UCSD-AML1 (cell line): ENCODE data around the gene C20orf144.
A peak's percentile ranks its signal among the peaks of the same experiment; 100 is the strongest.

Experiments used
- DNase-seq: peaks from one replicate; lab custom pipeline; 2025; ENCODE audit not compliant: unreplicated experiment; lab: John Stamatoyannopoulos, UW

C20orf144 gene

DNA sequence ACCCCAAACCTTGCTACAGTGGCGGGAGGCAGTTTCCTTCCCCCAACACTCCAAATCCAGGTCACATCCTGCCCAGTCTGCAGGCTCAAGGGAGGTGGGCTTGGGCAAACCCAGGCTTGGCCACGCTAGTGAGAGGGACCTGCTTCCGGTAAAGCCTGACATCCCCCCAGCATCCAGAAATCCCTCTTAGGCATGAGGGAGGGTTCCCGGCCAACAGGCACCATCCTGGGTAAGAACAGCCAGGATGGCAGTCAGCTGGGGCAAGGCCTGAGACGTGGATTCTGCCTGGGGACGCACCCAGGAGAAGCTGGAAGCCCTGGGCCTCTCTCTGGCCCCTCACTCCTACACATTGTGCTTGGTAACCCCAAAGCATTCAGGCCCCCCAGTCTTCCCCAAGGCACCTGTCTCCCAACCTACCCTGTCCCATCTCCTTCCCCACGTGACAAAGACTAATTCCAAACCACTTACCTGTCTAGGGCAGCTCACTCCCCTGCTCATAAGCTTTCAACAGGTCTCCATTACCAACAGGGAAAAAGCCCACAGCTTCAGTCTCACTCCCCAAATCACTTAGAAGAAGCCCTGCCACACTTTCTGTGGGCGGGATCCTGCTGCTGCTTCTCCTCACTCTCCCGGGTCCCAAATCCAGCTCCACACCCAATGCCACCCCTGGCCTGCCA is 2.1 kb downstream of the C20orf144 start:
- DNase-seq, result no peak

DNA sequence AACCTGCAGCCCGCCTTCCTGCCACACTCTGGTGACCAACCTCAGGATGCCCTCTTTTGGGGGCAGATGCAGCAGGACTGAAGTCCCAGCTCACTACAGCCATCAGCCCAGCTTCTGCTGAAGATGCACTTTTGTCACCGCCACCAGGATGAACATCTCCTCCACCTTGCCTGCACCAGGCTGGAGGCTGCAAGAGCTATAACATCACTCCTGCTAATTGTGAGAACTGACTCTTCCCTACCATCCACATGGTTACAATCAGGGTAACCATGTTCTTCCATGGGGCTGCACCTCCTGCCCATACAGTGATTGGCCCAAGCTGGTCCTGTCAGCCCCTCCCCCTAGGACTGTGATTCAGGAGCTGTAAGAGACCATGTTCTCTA is 2.6 kb downstream of the C20orf144 start:
- no peak for DNase-seq

DNA sequence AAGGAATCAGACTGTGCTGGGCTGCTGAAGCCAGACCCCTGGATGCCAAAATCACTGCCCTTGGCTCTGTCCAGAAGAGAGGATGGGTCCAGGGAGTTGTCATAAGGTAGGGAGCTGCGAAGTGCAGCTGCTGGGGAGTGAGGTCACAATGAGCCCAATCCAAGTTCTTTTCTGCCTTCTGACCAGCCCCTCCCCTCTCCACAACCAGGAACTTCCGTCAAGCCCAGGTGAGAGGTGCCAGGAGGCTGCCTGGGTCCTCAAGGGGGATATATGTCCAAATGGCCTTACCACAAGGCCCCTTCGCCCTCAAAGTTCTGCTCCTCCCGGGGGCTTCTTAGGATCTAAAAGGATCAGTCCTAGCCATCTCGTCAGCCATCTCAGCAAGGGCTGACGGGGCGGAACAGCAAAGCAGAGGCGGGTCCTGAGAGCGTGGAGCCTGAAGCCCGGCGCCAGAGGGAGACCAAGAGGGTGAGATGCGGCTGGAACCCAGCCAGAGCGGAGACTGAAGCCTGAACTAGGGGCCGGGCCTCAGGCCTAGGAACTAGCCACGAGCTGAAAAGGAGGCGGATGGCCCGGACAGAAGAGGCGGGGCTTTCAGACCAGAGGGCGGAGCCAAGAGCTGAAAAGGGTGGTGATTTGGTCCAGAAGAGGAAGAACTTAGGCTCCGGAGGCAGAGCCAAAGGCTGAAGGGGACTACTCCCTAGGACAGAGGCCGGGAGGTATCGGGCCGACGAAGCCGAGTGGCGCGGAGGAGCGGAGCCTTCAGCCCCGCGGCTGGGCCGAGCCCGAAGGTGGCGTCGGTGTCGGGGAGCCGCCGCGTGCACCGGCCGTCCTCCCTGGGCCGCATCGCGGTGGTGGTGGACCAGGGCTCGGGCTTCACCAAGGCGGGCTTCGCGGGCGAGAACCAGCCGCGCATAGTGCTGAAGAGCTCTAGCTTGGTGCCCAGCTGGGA is 4.4 kb downstream of the C20orf144 start, which contains the start of gene ACTL10:
TSS of gene ACTL10 (plus strand) at position 651 of the 952 bp plus-strand sequence. CDS start 555 bp downstream, outside the sequence.
- peak; percentile 98 for DNase-seq

DNA sequence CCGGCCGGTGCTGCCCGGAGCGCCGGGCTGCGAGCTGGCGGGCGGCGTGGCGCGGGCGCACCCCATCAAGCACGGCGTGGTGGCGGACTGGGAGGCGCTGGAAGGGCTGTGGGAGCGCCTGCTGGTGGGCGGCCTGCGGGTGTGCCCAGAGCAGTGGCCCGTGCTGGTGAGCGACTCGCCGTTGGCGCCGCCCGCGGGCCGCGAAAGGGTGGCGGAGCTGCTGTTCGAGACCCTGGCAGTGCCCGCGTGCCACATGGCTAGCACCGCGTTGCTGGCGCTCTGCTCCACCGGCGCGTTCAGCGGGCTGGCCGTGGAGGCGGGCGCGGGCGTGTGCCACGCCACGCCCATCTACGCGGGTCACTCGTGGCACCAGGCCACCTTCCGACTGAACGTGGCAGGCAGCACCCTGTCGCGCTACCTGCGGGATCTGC is 5.1 kb downstream of the C20orf144 start:
- peak; percentile 67 for DNase-seq

DNA sequence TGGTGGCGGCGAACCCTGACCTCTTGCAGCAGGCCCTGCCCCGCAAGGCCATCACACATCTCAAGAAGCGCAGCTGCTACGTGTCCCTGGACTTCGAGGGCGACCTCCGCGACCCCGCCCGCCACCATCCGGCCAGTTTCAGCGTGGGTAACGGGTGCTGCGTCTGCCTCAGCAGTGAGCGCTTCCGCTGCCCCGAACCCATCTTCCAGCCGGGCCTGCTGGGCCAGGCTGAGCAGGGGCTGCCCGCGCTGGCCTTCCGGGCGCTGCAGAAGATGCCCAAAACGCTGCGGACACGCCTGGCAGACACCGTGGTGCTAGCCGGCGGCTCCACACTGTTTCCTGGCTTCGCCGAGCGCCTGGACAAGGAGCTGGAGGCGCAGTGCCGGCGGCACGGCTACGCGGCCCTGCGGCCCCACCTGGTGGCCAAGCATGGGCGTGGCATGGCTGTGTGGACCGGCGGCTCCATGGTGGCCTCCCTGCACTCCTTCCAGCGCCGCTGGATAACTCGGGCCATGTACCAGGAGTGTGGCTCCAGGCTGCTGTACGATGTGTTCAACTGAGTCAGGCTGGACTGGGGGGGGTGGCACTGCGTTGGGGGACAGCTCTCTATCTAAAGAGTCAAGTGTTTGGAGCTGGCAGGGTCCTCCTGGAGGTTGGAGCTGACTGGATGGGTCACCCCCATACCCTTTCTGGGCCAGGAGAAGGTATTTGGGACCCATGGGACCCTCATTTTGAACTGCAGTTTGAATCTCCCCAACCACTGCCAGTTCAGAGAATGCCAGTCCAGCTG is 5.7 kb downstream of the C20orf144 start:
- peak; percentile 84 for DNase-seq

DNA sequence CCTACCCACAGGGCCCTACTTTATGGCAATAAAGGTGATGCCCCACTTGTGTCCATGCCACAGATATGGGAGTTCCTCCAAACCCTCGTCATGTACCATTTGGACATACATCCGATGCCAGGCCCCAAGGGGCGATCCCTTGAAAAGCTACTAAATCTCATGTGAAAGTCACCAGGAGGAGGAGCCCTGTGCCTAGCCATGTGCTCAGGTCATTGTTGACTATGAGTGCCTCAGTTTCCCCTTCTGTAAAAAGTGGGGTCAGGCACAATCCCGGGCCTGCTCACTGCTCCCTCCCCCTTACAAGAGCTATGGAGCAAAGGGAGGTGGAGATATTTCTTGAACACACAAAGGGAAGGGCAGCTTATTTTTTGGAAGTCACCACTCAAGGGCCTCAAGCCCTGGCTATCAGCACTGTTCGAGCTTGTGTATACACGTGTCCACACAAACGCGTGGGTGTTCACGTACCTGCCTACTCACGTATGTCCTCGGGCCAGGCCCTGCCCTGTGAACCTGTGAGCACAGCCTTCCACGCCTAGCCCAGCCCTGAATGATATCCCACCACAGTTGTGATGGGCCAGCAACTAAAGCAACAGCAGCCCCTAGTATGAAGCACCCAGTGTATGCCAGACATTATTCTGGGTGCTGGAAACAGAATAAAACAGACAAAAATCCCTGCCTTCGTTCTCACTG is 6.5 kb downstream of the C20orf144 start:
- no peak for DNase-seq

DNA sequence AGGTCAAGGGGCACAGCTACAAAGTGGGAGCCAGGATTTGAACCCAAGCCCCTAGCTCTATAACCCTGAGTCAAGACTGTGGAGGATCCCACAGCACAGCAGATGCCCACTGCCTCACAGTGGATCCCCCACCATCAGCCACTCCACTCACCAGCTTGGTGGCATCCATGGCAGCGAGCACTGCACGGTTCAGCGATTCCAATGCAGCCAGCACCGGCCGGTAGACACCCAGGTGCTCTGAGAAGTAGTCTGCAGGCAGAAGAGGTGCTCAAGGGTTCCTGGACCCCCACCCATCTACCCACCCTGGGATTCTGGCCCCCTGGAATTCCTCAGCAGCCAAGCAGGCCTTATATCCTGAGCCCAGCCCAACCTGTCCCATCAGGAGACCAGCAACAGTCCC is 7.1 kb downstream of the C20orf144 start:
- no peak for DNase-seq

DNA sequence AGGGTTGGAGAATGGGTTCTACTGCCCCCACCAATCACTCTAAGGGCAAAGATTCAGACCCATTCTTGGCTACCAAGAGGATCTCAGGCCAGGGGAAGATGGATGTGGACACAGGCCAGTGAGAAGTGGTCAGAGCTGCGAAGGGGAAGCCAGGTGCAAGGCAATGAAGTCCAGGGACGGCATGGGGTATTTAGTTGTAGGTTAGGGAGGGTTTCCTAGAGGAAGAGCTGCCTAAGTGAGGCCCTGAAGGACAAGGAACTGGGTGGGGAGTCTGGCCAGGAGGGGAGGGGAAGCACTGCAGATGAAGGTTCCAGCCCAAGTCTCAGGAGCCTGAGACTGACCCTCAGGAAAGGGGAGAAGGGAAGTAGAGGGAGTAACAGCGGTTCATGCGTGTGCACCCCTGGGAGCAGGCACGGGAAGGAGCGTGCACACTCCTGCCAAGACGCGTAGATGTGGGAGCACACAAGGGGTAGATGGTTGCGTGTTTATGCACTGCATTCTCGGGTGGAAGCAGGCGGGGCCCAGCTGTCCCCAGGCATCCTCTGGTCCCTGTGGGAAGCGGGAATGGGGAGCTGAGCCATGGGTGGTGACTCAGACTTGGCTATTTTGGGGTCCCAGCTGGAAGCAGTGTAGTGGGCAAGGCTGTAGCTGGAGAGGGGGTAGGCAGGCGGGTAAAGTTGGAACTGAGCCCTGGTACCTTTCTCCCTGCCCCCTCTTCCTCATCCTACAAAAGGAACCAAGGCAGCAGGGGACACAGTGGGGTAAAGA is 7.9 kb downstream of the C20orf144 start:
- no peak for DNase-seq

DNA sequence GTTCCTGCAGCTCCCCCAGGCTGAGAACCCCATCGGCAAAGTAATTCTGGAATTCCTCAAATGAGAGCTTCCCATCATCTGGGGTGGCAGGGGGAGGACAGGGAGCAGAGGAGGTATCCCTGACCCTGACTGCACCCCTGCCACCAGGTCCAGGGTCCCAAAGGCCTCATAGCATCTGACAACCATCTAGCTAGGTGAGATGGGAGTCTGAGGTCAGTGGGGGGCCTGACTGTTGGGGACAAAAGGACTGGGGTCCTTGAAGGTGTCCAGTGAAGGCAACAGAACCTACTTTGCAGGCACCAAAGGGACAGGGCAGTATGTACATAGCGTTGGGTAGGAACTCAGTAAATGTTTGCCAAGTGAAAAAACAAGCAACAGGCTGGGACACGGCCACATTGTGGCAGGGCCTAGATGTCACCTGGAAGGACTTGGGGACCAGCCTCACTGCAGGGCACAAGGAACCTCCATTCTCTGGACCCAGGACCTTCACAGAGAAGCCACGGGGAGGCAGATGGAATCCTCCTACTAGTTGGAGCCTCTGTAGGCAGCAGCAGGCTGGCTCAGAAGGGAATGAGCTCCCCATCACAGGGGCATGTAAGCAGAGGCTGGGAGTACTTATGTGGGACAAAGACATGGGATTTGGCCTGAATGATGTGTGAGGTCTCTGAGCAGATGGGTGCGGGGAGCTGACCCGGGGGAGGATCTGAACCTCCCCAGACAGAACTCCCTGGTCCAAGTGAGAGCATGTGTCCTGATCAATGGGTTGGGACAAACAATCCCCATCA is 8.8 kb downstream of the C20orf144 start:
- no peak for DNase-seq

DNA sequence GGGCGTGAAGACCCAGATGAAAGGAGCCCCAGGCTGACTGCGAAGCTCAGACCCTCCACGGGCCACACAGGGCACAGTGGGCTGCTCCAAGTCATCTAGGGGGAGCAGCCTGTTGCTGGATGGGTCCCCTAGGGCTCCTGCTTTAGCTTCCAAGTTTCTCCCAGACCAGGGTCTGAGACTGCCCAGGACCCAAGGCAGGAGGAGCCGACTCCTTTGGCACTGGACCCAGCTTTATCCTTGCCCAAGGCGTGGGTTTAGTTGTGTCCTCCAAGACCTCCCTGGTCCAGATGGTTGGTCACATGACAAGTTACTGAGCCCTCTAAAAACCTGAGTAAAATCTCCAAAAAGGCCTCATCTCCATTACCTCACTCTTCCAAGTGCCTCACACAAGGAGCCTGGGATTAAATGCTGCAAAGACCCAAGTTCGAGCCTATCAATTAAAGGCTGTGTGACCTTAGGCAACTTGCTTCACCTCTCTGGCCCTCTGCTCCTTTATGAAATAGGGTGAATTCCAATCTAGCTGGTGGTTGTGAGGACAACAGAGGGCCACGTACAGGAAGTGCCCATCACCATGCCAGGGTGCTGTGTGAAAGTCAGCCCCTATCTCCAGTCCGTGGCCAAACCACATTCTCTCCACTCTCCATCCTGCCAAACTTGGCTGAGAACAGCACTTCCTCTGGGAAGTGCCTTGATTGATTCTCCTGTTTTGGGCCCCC is 9.6 kb downstream of the C20orf144 start:
- DNase-seq, result no peak

DNA sequence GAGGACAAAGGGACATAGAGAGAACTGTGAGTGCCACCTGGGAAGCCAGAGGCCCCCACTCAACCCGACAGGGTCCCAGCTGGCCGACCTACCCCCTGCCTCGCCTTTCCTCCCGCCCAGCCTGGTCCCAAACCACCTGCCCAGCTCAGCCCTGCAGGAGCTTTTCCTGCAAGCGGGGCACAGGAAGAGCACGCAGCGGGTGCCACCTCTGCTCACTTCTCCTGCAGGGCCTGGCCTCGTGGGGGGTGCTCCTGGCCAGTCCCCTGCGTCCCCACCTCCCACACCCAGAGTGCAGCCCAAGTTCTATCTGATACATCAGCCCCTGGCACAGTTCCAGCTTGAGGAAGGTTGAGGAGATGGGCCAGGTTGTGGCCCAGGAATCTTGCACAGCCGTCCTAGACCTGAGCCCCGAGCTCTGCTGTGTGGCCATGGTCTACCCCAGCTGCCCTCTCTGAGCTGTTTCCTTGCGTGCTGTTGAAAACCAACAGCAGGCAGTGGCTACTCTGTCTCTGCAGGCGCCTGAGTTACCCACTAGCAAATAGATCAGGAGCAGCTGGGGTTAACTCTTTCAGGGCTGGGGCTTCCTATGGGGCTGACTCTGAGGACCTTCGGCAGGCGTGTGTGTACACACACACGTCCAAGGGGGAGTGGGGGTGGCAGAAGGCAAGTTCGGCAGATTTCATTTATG is 10.4 kb downstream of the C20orf144 start:
- DNase-seq, result no peak

DNA sequence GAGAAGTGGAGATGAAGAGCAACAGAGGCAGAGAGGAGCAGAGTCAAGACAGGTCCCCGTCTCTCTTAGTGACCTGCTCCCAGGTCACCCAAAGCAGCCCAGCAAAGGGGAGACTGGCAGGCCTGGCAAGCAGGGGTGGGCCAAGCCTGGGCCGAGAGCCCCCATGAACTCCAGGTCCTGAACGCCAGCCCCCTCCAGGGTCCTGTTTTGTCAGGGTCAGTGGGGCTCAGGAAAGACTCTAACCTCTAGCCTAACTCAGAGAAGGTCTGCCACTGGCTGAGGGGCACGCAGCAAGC is 10.9 kb downstream of the C20orf144 start:
- no peak for DNase-seq

DNA sequence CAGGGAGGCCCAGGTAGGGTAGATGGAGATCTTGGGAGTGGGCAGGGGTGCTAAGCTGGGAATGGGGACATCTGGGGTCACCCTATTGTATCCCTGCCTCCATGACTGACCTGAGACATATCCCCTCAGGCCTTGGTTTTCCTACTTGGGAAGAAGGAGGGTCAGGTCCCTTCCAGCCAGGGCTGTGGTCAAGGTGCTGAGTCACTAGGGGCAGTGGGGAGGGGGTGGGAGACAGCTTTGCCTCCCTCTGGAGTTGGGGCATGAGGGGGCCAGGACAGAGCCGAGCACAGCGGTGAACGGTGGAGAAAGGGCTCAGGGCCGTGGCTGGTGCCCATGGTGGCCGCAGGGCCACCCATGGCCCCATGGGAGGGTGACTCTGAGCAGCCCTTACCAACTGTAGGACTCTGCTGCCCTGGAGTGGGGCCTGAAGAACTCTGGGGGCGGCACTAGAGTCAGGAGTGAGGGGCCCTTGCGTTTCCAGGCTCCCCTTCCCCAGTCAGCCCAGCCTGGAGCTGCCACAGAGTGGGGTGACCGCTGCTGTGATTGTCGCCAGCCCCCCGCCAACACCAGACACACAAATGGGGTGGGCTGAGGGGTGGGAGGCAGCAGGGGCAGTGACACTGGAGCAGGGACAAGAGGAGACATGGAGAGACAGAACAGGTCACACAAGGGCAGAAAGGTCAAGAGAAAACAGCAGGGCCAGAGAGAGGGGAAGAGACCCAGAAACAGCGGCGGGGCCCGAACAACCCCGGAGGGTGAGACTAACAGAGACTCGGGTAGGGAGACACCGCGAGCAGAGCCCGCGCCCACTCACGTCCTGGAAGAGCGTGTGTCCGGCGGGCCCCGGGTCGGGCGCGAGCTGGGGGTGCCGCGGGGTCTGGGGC is 11.5 kb downstream of the C20orf144 start:
- no peak for DNase-seq

DNA sequence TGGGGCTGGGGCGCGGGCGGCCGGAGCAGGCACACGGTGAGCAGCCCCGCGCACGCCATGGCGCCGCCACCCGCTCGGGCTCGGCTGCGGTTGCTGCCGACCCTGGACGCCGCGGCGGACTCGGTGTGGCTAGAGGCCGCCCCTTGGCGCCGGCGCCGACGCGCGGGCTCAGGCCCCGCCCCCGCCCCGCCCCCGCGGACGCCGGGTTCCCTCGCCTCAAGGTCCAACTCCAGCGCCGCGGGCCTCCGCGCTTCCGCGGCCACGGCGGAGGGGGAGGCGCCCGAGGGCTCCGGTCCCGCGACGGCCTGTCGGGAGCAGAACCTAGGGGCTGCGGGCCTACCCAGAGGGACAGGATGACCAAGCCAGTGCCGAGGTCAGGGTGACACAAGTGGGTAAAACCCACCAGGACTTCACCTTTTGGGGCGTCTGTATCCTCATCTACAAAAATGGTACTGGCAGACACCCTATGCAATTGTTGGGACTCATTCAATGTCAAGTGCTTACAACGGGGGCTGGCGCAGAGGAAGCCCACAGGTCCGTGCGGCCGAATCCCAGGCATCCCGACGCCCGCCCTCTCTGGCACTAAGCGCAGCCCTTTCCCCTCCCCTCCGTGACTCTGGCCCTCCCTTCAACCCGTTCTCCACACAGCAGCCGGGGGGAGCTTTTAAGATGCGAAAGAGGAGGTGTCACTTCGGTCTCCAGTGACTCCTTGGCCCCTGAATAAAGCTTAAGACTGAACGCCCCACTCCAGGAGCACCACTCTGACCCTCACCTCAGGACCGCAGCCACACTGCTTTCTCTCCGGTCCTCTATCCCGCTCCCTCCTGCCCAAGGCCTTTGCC is 12.4 kb downstream of the C20orf144 start, which contains the start of gene NECAB3:
TSS of gene NECAB3 (minus strand) at position 135 of the 842 bp plus-strand sequence. CDS start at position 59, 76 bp downstream.
- peak; percentile 83 for DNase-seq

DNA sequence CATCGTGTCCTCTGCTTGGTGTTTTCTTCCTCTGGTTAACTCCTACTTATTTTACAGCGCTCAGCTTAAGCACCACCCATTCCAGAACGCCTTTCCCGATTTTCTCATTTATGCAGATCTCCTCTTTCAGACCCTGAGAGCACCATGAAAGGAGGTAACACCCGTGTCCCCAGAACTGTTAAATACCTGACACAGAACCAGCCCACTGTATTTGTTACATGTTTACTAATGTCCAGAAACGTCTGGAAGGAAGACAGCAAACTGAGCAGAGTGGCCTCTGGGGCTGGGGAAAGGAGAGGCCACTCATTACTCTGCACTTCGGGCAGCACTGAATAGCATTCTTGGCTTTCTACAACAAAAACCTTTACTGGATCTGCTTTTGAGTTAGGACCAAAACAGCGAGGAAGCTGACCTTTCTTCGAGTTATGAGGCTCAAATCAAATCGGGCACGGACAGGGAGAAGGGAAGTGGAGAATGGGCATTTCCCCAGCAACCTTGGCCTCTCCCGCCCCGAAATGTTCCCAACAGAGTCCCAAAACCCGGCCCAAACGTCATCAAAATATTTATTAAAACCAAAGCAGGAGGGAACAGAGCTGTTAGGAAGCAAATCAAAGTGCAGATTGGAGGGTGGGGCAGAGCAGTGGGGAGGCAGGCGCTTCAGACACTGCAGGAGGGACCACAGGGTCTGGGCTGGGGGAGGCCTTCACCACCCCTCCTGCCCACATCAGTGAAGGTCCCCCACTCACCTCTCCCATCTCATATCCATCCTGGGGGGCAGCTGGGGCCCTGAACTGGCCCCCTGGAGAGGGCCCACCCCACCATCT is 13.2 kb downstream of the C20orf144 start:
- DNase-seq, result no peak
